HG03045 (cell line): ENCODE data around the gene CRIM1.

Experiments
- ATAC-seq: cut with Tn5 transposase; IDR thresholded peaks from one replicate; pipeline ENCODE4 v1.9.1; 2021; ENCODE audit warnings: mild to moderate bottlenecking, moderate library complexity; ENCODE audit not compliant: unreplicated experiment

The CRIM1 gene

DNA sequence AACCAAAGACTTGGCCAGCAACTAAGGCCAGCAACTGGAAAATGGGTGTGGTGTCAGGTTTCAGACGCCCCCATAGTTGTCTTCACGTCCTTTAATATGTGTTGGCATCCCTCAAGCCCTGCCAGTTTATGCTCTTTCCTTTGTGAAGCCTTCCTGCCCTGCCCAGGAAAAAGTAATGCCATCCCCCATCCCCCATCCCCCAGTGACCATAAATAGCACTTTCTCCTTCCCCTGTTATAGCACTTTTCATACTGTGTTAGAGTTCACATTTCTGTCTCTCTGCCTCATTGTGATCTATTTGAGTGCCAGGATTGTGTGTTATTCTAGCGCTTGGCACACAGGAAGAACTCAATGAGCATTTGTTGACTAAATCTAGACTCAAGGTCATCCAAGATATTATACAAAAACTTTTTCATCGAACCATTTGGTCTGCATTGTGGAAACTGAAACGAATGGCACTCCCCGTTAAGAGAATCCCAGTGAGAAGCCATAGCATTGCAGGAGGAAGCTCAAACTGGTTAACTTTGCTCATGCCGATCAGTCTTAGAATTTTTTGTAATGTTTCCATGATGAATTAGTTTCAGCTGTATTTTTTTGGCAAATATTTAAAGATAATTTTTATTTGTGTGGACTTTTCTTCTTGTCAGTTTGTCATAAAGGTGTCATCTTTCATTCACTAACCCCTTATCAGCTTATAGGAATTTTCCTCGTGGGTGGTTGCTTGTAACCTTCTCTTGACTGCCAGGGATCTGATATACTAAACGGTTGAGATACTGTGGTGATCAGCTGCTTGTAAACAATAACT lies 15.7 kb downstream of the CRIM1 start:
- ATAC-seq = no peak

DNA sequence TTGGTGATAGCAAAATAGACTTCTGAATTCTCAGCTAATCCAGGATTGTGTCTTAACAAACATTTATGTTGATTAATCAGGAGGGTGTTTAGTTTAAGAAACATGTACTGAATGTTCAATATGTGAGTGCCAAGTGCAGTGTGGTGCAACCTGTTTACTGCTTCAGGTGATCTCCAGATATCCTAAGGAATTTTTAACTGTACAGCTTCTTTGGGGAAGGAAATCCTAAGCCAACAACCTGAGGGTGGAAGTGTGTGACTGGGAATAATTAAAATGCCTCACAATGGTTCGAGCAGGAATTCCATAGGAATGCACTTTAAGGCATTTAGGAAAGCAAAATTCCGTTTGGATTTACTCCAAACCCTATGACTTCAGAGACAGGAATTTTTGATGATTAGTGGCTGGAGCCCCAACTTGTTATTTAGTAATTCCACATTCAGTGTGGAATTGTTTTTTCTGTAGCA lies 16.4 kb downstream of the CRIM1 start:
- no peak for ATAC-seq

DNA sequence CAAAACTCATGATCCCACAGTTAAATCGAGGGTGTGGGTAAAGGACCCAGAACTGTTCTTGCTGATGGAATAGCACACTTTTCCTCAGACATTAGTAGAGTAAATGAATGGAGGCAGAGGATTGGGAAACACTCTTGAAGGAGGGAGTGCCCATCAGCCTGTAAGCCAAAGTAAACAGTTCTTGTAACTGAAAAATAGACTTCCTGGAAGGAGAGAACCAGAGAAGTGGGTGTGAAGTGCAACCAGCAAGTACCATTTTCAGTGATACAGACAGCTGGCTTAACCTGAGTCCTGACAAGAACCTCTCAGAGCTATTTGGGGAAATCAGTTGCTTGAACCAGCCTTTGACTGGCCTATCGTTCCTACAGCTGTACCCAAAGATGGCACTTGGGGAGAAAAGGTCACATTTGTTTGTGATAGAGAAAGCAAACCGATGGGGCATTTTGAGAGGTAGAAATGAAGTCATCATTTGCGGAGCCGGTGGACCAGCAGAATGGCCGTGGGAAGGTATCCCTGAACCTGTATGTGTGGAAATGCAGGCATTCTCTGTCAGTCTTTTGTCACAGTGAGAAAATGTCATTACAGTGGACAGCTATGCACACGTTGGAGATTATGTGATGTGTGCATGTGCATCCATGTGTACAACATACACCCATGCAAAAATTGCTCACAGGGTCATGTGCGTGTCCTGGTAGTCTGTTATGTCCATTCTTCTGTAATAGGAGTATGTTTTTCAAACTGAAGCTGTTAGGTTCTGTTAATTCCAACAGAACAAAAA lies 17.8 kb downstream of the CRIM1 start:
- no peak for ATAC-seq

DNA sequence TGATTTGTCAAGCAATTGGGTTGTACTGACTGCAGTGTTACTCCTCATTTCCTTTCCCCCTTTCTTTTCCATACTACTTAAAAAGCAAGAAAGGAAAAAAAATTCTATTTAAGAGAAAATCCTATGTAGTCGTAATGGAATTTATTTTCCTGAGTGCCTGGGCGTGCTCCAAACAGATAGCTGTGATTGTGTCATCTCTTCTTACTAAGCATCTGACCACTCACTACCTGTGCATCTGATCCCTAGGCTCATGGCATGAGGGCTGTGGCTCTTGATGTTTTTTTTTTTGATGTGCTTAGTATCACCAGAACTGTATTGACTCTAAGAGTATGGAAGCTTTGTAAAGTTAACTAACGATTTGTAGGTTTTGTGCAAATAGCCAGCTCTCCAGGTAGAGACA lies 19.0 kb downstream of the CRIM1 start:
- no peak for ATAC-seq

DNA sequence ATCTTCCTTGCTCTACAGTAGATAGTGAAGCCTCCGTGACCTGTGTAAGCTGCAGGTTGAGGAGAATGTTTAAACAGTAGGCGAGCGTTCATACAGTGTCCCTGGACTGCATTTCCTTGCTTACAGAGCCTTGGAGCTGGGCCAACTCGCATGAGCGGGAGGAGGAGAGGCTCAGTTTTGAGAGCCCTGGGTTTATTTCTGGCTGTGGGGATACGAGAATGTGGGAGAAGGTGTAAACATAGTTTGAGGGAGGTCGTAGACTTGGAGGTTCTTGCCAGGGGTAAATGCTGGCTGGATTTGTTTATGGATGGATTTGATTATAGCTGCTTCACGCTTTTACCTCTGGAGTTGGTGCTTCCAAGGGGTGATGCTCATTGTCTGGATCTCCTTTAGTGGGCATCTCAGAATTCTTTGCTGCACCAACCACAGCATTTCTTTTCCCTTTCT lies 20.8 kb downstream of the CRIM1 start:
- ATAC-seq = no peak

DNA sequence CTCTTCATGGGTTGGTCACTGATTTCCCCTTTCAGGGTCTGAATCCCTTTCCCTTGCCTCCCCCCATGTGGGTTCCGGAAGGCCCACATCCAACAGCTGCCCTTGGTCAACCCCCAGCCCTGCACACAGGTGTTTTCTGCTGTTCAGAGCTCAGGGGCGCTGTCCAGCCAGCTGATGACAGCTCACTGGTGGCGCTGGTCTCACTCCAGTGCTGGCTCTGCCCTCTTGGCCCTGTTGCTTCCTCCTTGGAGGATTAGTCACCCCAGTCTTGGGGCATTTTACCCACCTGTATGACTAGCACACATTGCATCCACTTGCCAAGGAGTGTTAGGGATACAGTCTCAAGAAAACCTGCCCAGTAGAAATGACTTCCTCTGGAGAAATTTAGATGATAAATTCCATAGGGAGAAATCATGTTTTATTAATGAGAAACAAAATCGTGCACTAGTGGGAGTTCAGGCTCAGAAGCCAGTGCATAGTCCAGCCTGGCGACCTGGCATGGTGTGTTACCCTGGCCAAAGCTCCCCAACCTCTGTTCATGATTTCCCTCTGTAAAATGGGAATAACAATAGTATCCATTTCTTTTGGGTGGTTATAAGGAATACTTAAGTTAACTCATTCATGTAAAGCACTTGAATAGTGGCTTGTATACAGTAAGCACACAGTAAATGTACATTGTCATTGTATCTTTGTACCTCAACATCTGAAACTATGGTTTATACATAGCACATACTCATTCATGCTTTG lies 21.6 kb downstream of the CRIM1 start:
- no peak for ATAC-seq

- ATAC-seq = no peak
Observed at GRCh38 chr2:36379710-36380448, 24.3 kb downstream of the CRIM1 start.

- no peak for ATAC-seq
Observed at GRCh38 chr2:36380624-36381481, 25.3 kb downstream of the CRIM1 start.

GRCh38 chr2:36381993-36382392 lies 26.4 kb downstream of the CRIM1 start:
- ATAC-seq = no peak

DNA sequence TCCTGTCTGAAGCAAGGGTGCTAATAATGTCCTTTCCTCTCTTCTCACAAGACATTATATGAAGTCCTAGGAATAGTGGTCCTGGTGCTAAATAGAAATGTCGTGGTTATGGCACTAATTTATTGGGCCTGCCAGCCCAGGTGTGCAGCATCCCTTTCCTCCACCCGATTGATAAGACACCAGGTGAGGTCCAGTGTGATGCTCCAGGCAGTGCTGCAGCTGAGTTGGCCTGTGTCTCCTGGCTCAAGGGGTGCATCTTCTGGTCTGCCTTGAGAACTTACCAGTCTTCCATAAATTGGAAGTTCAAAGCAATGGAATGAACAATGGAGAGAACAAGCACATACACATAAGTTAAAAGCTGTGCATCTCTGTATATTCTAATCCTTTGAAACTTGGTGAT lies 26.9 kb downstream of the CRIM1 start:
- no peak for ATAC-seq

DNA sequence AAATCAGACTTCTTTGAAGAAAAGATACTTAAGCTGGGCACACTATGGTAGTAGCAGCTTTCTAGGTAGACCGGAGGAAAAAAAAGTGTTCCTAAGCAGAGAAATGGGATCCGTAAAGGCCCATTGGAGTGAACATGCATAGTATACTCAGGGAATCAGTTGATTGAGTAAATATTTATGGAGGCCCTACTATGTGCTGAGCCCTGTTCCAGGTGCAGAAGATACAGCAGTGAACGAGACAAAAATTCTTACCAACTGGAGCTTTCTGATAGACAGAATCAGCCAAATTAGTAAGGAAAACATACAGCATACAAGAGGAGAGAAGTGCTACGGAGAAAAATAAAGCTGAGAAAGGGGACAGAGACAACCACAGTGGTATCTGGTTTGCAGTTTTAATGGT lies 28.1 kb downstream of the CRIM1 start:
- ATAC-seq = no peak

GRCh38 chr2:36384454-36384853 lies 28.9 kb downstream of the CRIM1 start:
- ATAC-seq = no peak

- ATAC-seq = no peak
Observed at GRCh38 chr2:36385603-36386002, 30.0 kb downstream of the CRIM1 start.

DNA sequence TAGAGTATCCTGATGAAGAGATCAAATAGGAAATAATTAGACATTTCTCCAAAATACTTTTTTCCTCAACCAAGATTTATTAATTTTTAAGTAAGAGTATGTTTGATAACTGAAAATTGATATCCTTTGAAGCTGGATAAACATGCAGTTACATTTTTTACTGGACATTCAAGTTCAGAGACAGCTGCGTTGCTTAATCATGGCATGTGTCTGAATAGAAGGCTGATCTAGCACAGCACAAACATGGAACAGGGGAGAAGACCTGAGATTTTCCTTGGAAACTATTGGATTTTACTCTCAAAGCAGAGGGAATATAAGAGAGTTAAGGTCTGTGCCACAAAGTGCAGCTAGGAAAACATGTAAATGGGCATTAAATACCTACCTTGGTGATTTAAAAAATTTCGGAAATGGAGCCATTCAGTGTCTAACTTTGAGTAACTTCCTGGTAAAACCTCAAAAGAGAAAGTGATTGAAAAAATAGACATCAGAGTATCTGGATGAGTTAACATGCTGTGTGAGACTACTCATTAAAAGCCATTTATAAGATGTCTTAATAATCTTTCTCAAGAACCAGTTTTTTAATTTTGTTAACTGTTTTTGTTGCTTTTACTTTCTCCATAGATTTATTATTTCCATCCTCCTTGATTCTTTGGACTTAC lies 31.8 kb downstream of the CRIM1 start:
- no peak for ATAC-seq

- no peak for ATAC-seq
Observed at GRCh38 chr2:36388472-36388871, 32.9 kb downstream of the CRIM1 start.

- ATAC-seq = no peak
Observed at GRCh38 chr2:36389091-36389564, 33.5 kb downstream of the CRIM1 start.

GRCh38 chr2:36389577-36389976 lies 34.0 kb downstream of the CRIM1 start:
- ATAC-seq = no peak

- no peak for ATAC-seq
Observed at GRCh38 chr2:36392571-36393255, 37.1 kb downstream of the CRIM1 start.
